ENCODE measurements around the gene OPCML.

OPCML gene

GRCh38 chr11:133254601-133255000 lies 277.7 kb downstream of the OPCML start:
- H3K9ac ChIP-seq (ENCODE audit: low read depth, low read length, poor library complexity, severe bottlenecking), result no peak overlapping the region

GRCh38 chr11:133253570-133253969 lies 278.7 kb downstream of the OPCML start:
- TF ChIP-seq CTCF (conservative IDR thresholded peaks at IDR 0.05; ENCODE audit: low read length) (no peak), EZH2phosphoT487 (IDR thresholded peaks at IDR 0.05; ENCODE audit: borderline replicate concordance) (no peak)
- no peaks in the 10 kb centered on the region for H3K27me3 ChIP-seq (ENCODE audit: insufficient read depth, low read length, poor library complexity, severe bottlenecking)

More at GRCh38 chr11:133254601-133255000, 277.7 kb downstream of the OPCML start:
- Histone ChIP-seq H3K4me2 (ENCODE audit: low read depth, low read length, poor library complexity, severe bottlenecking) (no peak overlapping the region), H3K4me1 (ENCODE audit: insufficient read depth, low read length, poor library complexity, severe bottlenecking) (no peaks in the 10 kb centered on the region), H4K20me1 (ENCODE audit: insufficient read depth, low read length, poor library complexity, severe bottlenecking) (no peaks in the 10 kb centered on the region), H3K4me3 (ENCODE audit: low read length, poor library complexity, severe bottlenecking) (no peak overlapping the region), H3K27me3 (ENCODE audit: insufficient read depth, low read length, poor library complexity, severe bottlenecking) (no peaks in the 10 kb centered on the region), H3K9me2 (replicated peaks; ENCODE audit: low read depth, low read length) (no peaks in the 10 kb centered on the region), H3F3A (ENCODE audit: low read depth) (no peaks in the 10 kb centered on the region), H2AFZ (ENCODE audit: low read length) (no peak overlapping the region), H3K36me3 (ENCODE audit: insufficient read depth, low read length) (no peaks in the 10 kb centered on the region), H3K9me3 (ENCODE audit: insufficient read depth, low read depth, low read length) (no peaks in the 10 kb centered on the region), H3K79me2 (ENCODE audit: insufficient read depth, low read length) (no peaks in the 10 kb centered on the region)
- no peak for TF ChIP-seq EZH2phosphoT487 (IDR thresholded peaks at IDR 0.05; ENCODE audit: borderline replicate concordance)
- no peak for TF ChIP-seq CTCF (conservative IDR thresholded peaks at IDR 0.05; ENCODE audit: low read length)

DNA sequence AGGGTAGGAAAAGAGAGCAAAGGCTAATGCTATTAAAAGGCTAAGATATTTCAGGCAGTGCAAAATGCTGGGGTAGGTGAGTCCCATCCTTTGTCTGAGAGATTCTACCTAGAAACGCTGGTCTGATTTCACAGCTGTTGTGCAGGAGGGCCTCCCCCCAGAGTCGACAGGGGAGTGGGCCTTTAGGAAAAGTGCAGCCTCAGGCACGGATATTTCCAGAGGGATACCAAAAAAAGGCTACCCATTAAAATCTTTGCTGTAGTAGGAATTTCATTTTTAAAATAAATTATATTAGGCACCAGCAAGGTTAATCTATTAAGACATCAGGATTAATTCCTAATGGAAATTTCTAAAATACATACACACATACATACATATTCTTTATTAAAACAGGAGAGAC lies 280.5 kb downstream of the OPCML start:
- Histone ChIP-seq H3K4me1 (ENCODE audit: insufficient read depth, low read length, poor library complexity, severe bottlenecking) (no peaks in the 10 kb centered on the region), H3K9me2 (replicated peaks; ENCODE audit: low read depth, low read length) (no peaks in the 10 kb centered on the region), H3F3A (ENCODE audit: low read depth) (no peaks in the 10 kb centered on the region), H3K4me2 (ENCODE audit: low read depth, low read length, poor library complexity, severe bottlenecking) (no peak overlapping the region), H3K36me3 (ENCODE audit: insufficient read depth, low read length) (no peaks in the 10 kb centered on the region), H2AFZ (ENCODE audit: low read length) (no peak overlapping the region), H3K4me3 (ENCODE audit: low read length, poor library complexity, severe bottlenecking) (no peak overlapping the region), H3K27me3 (ENCODE audit: insufficient read depth, low read length, poor library complexity, severe bottlenecking) (no peaks in the 10 kb centered on the region), H4K20me1 (ENCODE audit: insufficient read depth, low read length, poor library complexity, severe bottlenecking) (no peaks in the 10 kb centered on the region), H3K9me3 (ENCODE audit: insufficient read depth, low read depth, low read length) (peaks cover 3% of the 10 kb centered on the region; the same call in 1 of the 2 replicates), H3K9ac (ENCODE audit: low read depth, low read length, poor library complexity, severe bottlenecking) (no peak overlapping the region), H3K79me2 (ENCODE audit: insufficient read depth, low read length) (no peaks in the 10 kb centered on the region)
- TF ChIP-seq EZH2phosphoT487 (IDR thresholded peaks at IDR 0.05; ENCODE audit: borderline replicate concordance) (no peak), CTCF (conservative IDR thresholded peaks at IDR 0.05; ENCODE audit: low read length) (no peak)

More at GRCh38 chr11:133253570-133253969, 278.7 kb downstream of the OPCML start:
- Histone ChIP-seq H3K79me2 (ENCODE audit: insufficient read depth, low read length) (no peaks in the 10 kb centered on the region), H3K9me2 (replicated peaks; ENCODE audit: low read depth, low read length) (no peaks in the 10 kb centered on the region), H3K4me3 (ENCODE audit: low read length, poor library complexity, severe bottlenecking) (no peak overlapping the region), H2AFZ (ENCODE audit: low read length) (no peak overlapping the region), H3K36me3 (ENCODE audit: insufficient read depth, low read length) (no peaks in the 10 kb centered on the region), H3K9ac (ENCODE audit: low read depth, low read length, poor library complexity, severe bottlenecking) (no peak overlapping the region), H4K20me1 (ENCODE audit: insufficient read depth, low read length, poor library complexity, severe bottlenecking) (no peaks in the 10 kb centered on the region), H3F3A (ENCODE audit: low read depth) (no peaks in the 10 kb centered on the region), H3K9me3 (ENCODE audit: insufficient read depth, low read depth, low read length) (0 out of 2 replicates have a peak, but pooled peaks cover 2% of the 10 kb centered on the region), H3K4me2 (ENCODE audit: low read depth, low read length, poor library complexity, severe bottlenecking) (no peak overlapping the region), H3K4me1 (ENCODE audit: insufficient read depth, low read length, poor library complexity, severe bottlenecking) (no peaks in the 10 kb centered on the region)
